GM18520 (cell line): ENCODE measurements around the gene MAPRE3.
"Not testable (repeated sequence)": the region's sequence is repeated elsewhere in the genome, so short reads cannot be mapped to it uniquely, and the experiment has no call there.

Experiments used
- ATAC-seq: cut with Tn5 transposase; IDR thresholded peaks from one replicate; pipeline ENCODE4 v1.9.1; 2021; ENCODE audit not compliant: unreplicated experiment

The MAPRE3 gene

GRCh38 chr2:26970244-26970927 lies at the start of gene MAPRE3:
Gene MAPRE3 (plus strand): TSS chr2:26970637. CDS start chr2:27022219, 51,582 bp downstream.
- ATAC-seq, result peak; percentile 69

GRCh38 chr2:26921323-26921722 lies 49.1 kb upstream of the MAPRE3 start:
- no peak for ATAC-seq

- ATAC-seq, result no peak
Measured at GRCh38 chr2:26922405-26923188, 47.8 kb upstream of the MAPRE3 start.

DNA sequence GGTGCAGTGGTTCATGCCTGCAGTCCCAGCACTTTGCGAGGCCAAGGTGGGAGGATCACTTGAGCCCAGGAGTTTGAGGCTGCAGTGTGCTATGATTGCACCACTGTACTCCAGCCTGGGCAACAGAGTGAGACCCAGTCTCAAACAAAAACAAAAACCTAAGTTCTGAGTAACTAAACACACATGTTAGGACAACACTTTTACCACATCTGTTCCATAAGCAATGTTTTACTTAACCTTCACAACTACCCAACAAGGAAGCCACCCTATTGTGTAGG lies 47.3 kb upstream of the MAPRE3 start:
- ATAC-seq, result not testable (repeated sequence)

- no peak for ATAC-seq
Measured at GRCh38 chr2:26924731-26925099, 45.7 kb upstream of the MAPRE3 start.

- no peak for ATAC-seq
Measured at GRCh38 chr2:26925100-26925791, 45.2 kb upstream of the MAPRE3 start.

DNA sequence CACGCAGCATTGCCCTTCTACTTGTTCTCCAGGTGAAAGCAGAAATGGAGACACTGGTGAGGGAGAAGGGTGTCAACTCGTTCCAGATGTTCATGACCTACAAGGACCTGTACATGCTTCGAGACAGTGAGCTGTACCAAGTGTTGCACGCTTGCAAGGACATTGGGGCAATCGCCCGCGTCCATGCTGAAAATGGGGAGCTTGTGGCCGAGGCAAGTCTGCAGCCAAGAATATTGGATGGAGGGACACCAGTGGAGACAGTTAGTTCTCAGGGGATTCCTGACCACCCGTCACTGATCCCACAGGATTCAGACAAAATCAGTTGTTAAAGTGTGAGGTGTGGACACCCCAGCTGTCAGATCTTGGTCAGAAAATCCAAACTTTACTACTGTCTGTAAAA lies 43.2 kb upstream of the MAPRE3 start:
- no peak for ATAC-seq

DNA sequence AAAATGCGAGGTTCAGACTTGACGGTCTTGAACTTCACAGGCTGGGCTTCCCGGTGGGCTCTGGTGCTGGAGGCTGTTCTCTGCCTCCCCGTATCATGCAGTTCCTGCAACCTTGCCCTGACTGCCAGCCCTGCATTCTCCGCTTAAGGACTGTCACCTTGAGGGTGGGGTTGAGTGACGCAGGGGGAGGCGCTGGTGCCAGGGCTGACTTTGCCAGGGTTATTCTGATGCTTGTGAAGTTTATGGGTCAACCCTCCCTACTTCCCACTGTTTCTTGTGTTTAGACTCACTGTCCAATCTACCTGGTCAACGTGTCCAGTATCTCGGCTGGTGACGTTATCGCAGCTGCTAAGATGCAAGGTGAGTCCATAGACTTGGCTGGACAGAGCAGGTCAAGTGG lies 37.5 kb upstream of the MAPRE3 start:
- no peak for ATAC-seq

DNA sequence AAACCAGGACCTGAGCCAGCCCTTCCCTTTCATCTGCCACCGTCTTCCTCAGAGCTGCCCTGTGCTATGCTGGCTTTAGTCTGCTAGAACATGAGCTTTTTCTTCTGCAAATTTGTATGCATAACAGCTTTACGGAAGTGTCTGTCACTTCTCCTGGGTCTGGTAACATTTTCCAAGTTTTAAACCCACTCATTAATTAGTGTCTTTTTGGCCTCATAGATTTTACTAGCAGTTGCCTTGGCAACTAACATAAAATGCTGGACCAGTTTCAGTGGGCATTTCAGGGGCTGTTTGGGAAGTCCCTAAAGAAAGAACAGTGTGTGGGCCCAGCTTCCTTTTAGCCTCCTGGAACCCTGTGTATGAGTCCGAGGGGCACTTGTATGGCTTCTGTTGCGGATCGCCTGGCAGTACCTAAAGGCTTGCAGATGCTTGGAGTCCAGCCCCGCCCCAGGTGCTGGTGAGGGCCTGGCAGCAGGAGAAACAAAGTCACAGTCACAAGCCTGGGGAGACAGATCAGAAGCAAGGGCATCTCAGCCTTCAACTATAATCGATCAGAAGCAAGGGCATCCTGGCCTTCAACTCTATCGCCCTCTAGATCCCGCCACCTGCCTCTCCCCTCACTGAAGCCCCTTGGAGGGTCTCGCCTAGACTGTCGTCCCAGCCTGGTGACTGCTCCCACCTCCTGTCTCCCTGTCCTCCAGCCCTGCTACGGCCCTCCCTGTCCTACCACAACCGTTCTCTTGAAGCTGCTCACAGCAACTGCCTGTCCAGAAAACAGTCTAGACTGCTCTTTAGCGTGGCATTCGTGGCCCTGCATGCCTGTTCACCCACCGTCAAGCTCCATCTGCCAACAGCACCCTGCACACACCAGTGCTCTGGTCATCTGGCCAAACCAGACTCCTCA lies 36.8 kb upstream of the MAPRE3 start:
- ATAC-seq, result no peak

DNA sequence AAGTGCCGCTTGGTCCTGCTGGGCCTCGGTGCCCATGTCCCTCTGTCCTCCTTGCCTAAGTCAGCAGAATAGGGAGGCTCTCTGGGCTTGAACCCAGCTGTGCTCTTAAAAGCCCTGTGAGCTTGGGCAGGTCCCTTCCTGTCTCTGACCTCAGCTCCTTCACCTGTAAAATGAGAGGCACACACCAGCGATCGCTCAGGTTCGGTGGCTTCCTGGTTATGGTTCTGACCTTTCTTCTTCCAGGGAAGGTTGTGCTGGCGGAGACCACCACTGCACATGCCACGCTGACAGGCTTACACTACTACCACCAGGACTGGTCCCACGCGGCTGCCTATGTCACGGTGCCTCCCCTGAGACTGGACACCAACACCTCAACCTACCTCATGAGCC lies 36.1 kb upstream of the MAPRE3 start:
- no peak for ATAC-seq

GRCh38 chr2:26934985-26935384 lies 35.5 kb upstream of the MAPRE3 start:
- ATAC-seq, result no peak

- ATAC-seq, result no peak
Measured at GRCh38 chr2:26936855-26937254, 33.6 kb upstream of the MAPRE3 start.

DNA sequence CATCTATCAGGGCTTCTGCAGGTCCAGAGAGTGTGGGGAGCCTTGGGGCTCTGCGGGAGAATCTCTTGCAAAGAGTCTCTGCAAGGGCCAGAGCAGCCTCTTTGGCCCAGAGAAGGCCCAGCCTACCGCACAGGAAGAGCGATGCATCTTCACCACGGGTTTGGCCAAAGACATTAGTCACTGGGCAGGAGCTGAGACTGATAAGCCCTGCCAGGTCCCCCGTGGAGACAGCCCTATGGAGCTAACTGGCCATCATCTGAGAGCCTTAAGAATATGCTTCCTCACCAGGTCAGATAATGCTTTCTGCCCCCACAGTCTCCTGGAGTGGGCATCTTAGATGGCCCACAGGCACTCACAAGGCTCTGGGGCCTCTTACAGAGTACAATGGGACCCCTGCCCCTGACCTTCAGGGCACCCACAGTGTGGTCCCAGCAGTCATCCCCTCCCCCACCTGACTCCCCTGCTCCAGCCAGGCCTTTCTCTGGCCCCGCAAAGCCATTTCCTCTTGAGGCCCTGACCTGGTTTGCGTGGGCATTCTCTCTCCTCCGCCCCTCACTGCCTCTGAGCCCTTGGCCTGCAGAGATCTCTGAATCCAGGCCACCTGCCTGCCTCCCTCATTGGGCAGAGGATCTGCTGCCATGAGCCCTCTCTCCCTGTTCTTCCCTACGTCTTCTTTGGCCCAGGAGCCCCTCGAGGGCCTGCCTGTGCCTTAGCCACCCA lies 31.9 kb upstream of the MAPRE3 start:
- ATAC-seq, result no peak

DNA sequence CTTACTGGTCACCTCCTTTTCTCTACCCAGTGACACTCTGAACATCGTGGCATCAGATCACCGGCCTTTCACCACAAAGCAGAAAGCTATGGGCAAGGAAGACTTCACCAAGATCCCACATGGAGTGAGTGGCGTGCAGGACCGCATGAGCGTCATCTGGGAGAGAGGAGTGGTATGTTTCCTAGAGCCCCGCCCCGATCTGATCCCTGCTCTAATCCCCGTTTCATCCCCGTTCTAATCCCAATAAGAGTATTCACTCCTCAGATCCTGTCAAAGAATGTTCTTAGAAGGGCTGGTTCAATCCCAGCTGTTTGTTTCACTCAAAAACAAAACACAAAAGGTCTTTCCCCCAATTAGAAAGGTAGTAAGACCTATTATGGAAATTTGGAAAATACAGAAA lies 30.4 kb upstream of the MAPRE3 start:
- ATAC-seq, result no peak

DNA sequence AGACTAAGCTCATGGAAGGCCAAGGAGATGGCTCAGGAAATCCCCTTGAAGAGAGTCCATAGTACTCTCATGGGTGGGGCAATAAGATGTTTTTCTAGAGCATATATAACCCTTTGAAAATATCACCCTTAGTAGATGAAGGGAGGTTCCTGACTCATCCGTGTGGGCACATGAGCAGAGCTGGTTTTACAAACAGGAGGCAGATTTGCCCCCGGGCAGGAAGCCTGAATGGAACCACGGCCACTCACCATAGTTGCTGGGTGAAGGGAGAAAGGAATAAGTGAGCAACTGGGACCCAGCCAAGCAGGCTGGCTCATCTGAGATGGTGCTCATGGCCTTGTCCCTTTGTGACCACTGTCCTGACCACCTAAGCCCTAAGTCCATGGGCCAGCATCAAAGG lies 29.0 kb upstream of the MAPRE3 start:
- ATAC-seq, result no peak

DNA sequence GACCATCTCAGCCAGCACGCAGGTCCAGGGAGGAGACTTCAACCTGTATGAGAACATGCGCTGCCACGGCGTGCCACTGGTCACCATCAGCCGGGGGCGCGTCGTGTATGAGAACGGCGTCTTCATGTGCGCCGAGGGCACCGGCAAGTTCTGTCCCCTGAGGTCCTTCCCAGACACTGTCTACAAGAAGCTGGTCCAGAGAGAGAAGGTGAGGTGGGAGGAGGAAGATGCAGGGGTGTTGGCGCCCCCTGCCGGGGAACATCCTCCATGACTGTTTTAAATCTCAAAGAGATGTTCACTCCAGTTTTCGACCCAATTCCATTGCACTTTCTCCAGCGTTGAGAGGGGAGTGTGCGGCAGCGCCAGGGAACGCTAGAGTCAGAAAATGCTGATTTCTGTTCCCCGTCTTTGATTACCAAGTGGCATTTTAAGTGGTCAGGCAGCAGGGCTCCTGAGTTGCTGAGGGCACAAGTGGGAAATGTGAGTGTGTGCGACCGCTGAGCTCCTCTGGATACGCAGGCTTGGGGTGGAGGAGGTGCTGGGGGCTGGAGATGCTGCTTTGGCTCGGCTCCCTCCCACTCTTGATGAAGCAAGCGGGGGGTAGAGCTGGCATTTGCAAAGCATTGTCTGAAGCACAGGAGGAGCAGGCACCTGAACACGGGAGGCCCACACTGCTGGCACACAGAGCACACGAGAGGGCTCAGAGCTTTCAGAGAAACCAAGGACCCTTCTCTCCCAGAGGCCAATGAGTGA lies 27.7 kb upstream of the MAPRE3 start:
- no peak for ATAC-seq

GRCh38 chr2:26945991-26946750 lies 24.3 kb upstream of the MAPRE3 start:
- no peak for ATAC-seq

- no peak for ATAC-seq
Measured at GRCh38 chr2:26946841-26947784, 23.3 kb upstream of the MAPRE3 start.
